Spleen (tissue), 11 donors: ENCODE results near the gene PDE4D. TPM values are rescaled to one million over a fixed set of nuclear protein-coding genes. Genes with fewer than 3 reads are reported as not detected.

Experiments used
- DNase-seq: peaks from one replicate; pipeline ENCODE4 v3.0.0-alpha.2; 2020
- H3K27ac ChIP-seq, 8 donors: fragments of 200-600 bp; sonication (generic) in 7 of 8; 1 replicate in 4 of 8; 2 replicates in 4 of 8; pipeline versions ENCODE4 v1.5.0 to v1.8.0; 2016 to 2021; ENCODE audit warnings: inconsistent platforms in 4 of 8, mild to moderate bottlenecking in 4 of 8, moderate library complexity in 1 of 8
- H3K27me3 ChIP-seq, 7 donors: fragments of 200-600 bp; sonication (generic) in 6 of 7; replicated peaks in 1 of 7; 1 replicate in 4 of 7; 2 replicates in 3 of 7; pipeline versions ENCODE4 v1.5.0 to v1.8.0; 2016 to 2021; ENCODE audit warnings: inconsistent platforms in 3 of 7, mild to moderate bottlenecking in 1 of 7
- H3K36me3 ChIP-seq, 6 donors: fragments of 200-600 bp; sonication (generic) in 5 of 6; 1 replicate in 4 of 6; 2 replicates in 2 of 6; pipeline versions ENCODE4 v1.5.0 to v1.8.0; 2016 to 2021; ENCODE audit warnings: inconsistent platforms in 2 of 6
- H3K4me1 ChIP-seq, 6 donors: fragments of 200-600 bp; sonication (generic) in 5 of 6; 1 replicate in 3 of 6; 2 replicates in 3 of 6; pipeline versions ENCODE4 v1.5.0 to v1.8.0; 2016 to 2021; ENCODE audit warnings: inconsistent platforms in 3 of 6
- H3K4me3 ChIP-seq, 8 donors: fragments of 200-600 bp; sonication (generic) in 7 of 8; 1 replicate in 4 of 8; 2 replicates in 4 of 8; pipeline versions ENCODE4 v1.5.0 to v1.8.0; 2016 to 2021; ENCODE audit warnings: inconsistent platforms in 4 of 8, mild to moderate bottlenecking in 4 of 8, moderate library complexity in 2 of 8
- H3K9me3 ChIP-seq, 8 donors: fragments of 200-600 bp; sonication (generic) in 7 of 8; 1 replicate in 4 of 8; 2 replicates in 4 of 8; pipeline versions ENCODE4 v1.5.0 to v1.8.0; 2016 to 2021; ENCODE audit warnings: inconsistent platforms in 4 of 8
- CTCF ChIP-seq, 11 experiments: fragments of 200-600 bp in 7 of 11; fragments of 450-650 bp in 4 of 11; sonication (generic) in 4 of 11; IDR thresholded peaks in 8 of 11; conservative IDR thresholded peaks in 3 of 11; 1 replicate in 7 of 11; 2 replicates in 4 of 11; pipeline versions ENCODE4 v1.4.0 to v1.8.0; 2016 to 2021; ENCODE audit warnings: antibody characterized with exemption in 11 of 11, inconsistent platforms in 4 of 11, mild to moderate bottlenecking in 1 of 11
- POLR2A ChIP-seq, 3 donors: fragments of 450-650 bp; IDR thresholded peaks; one replicate each; pipeline ENCODE4 v1.5.1; 2017; ENCODE audit warnings: antibody characterized with exemption in 3 of 3, mild to moderate bottlenecking in 1 of 3
- POLR2AphosphoS5 ChIP-seq, 3 donors: sonication (generic); formaldehyde crosslinking; IDR thresholded peaks; one replicate each; pipeline ENCODE4 v1.5.1; 2017; ENCODE audit warnings: antibody characterized with exemption in 3 of 3
- WGBS, 5 donors: extraction: QIAGEN DNeasy Blood & Tissue Kit in 3 of 5; methylation state at CpG; one replicate each; pipeline versions ENCODE4 v1.1.5 to v1.1.7; 2013 to 2018; 5-methylcytosine and 5-hydroxymethylcytosine counted together
- intact Hi-C: fragments of 100-400 bp; cut with DNase I; formaldehyde crosslinking; loops from one replicate; pipeline ENCODE4 v1.15.0; 2023; ENCODE audit warnings: low total_unique reads
- polyA plus RNA-seq, 3 donors: library from polyadenylated mRNA; stranded (reverse); fragments of 200-250 nt; gene quantifications; one replicate each; pipeline ENCODE4 v1.2.1, GENCODE V29; 2013
- total RNA-seq, 7 donors: library from RNA; depleted of rRNA in 3 of 7; stranded (reverse); fragments of >200 nt in 3 of 7; fragmentation: NEBNext Ultra II Directional in 4 of 7; extraction: Animal tissue kit (Norgen Biotek cat#: 25700) in 4 of 7; gene quantifications; one replicate each; pipeline versions ENCODE4 v1.1.0 to v1.2.1, GENCODE V29; 2016 to 2021
- donor health status: healthy with polysubstance abuse.
- donor health status: DM: no; HTN: no; CAD: no; lungs with moderate emphysema.
- donor health status: DM: no; HTN: no; CAD: no.
- donor health status: Bipolar disorder and iron deficiency.
- donor health status: healthy.
- donor health status: DM: no; HTN: no; CAD: no.
- donor health status: DM: yes; HTN: yes; CAD: no.

The PDE4D gene
- total and polyA plus RNA-seq, 10 donors: 0.88 to 51.8 (median 18.2) TPM

- intact Hi-C loops: no loop called here
- Histone ChIP-seq H3K9me3 (peaks cover 0 to 19% (median 13%) of the 10 kb centered on the region in 8 donors), H3K4me3 (no peak overlapping the region), H3K36me3 (no peaks in the 10 kb centered on the region), H3K27me3 (no peaks in the 10 kb centered on the region), H3K27ac (no peak overlapping the region), H3K4me1 (no peaks in the 10 kb centered on the region)
- no peak for DNase-seq
- 86 to 93% (median 88%) methylated on average over 4 of the region's 4 CpGs for WGBS, 5 donors
- TF ChIP-seq POLR2AphosphoS5 (IDR thresholded peaks at IDR 0.05): no peak
- TF ChIP-seq POLR2A (IDR thresholded peaks at IDR 0.05): no peak
- no peak for TF ChIP-seq CTCF (IDR thresholded peaks at IDR 0.05 in 8 of 11, conservative IDR thresholded peaks at IDR 0.05 in 3 of 11)
Observed at GRCh38 chr5:59629561-59629960, 264.0 kb downstream of the PDE4D start.

DNA sequence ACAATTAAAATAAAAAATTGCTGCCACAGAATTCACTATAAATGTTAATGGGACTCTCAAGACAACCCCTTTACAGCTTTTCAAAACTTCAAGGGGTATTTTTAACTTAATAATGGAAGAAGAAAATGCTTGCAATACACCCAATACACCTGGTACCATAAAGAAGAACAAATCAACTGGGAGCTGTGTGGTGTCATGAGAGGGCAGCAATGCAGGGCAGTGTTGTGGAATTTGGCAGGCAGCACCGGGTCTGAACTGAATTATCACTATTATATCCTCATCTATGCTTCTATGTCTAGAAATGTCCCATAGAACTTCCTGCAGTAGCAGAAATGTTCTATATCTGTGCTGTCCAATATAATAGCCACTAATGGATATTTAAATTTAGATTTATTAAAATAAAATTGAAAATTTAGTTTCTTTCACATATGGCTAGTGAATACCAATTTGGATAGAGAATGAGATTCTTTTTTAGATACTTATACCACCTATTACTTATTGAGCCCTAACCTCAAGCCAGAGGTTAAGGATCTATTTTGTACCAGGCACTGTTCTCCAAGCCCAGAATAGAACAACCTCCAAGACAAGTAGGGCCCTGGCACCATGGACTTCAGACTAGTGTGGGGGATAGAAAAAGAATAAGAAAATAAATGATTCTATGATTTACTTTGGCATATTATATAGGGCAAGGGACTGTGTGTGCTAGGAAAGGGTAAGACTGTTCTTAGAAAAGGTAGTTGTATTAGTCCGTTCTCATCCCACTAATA is 265.3 kb downstream of the PDE4D start:
- H3K36me3 ChIP-seq: no peaks in the 10 kb centered on the region
- intact Hi-C loops: no loop called here
- H3K4me3 ChIP-seq: no peak overlapping the region
- H3K9me3 ChIP-seq: peaks cover 0 to 17% (median 12%) of the 10 kb centered on the region in 8 donors
- 78 to 93% (median 91%) methylated on average over 2 of the region's 2 CpGs for WGBS, 5 donors
- no peaks in the 10 kb centered on the region for H3K27me3 ChIP-seq
- DNase-seq: no peak
- no peaks in the 10 kb centered on the region for H3K4me1 ChIP-seq
- no peak overlapping the region for H3K27ac ChIP-seq
- no peak for TF ChIP-seq POLR2A (IDR thresholded peaks at IDR 0.05)
- TF ChIP-seq POLR2AphosphoS5 (IDR thresholded peaks at IDR 0.05): no peak
- no peak for TF ChIP-seq CTCF (IDR thresholded peaks at IDR 0.05 in 8 of 11, conservative IDR thresholded peaks at IDR 0.05 in 3 of 11)

DNA sequence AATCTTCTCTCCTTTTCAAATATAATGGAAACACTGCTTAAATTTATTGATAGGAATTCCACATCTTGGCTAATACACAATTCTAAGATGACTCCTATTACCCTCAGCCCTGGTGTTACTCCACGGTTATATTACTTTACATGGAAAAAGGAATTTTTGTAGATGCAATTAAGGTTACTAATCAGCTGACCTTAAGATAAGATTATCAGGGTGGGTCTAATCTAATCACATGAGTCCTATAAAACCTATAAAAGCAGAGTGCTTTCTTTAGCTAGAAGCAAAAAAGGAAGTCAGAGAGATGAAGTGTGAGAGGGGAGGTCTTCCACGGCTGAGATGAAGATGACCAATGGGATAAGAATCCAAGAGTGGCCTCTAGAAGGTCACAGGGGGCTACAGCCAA is 268.6 kb downstream of the PDE4D start:
- no peaks in the 10 kb centered on the region for H3K27me3 ChIP-seq
- H3K4me3 ChIP-seq: no peak overlapping the region
- H3K9me3 ChIP-seq: peaks cover 0 to 17% (median 12%) of the 10 kb centered on the region in 8 donors
- no peak overlapping the region for H3K27ac ChIP-seq
- WGBS, 5 donors: 73 to 88% (median 80%) methylated on average over 2 of the region's 2 CpGs
- no peak for DNase-seq
- TF ChIP-seq POLR2A (IDR thresholded peaks at IDR 0.05) (no peak), CTCF (IDR thresholded peaks at IDR 0.05 in 8 of 11, conservative IDR thresholded peaks at IDR 0.05 in 3 of 11) (no peak), POLR2AphosphoS5 (IDR thresholded peaks at IDR 0.05) (no peak)
- intact Hi-C loops: no loop called here
- no peaks in the 10 kb centered on the region for H3K36me3 ChIP-seq
- peaks cover 0 to 14% (median 3%) of the 10 kb centered on the region in 6 donors for H3K4me1 ChIP-seq

DNA sequence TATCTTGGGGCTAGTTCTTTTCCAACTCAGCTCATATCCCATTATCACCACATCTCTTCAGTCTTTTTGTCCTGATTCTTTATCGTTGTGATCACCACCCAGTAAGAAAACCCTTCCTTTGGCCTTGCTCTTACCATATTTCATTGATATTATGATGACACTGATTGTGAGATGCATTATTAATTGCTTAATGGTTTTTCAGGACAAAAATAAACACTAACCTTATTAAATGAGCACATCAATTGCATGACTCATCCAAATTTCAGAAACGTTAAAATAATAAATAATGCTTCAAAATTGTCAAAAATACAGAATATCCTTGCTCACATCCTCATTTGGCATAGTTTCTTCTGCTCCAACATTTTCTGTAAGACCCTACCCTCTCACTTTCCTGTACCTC is 270.7 kb downstream of the PDE4D start:
- no peak overlapping the region for H3K4me3 ChIP-seq
- DNase-seq: no peak
- H3K4me1 ChIP-seq: peaks cover 0 to 15% (median 3%) of the 10 kb centered on the region in 6 donors
- no peaks in the 10 kb centered on the region for H3K9me3 ChIP-seq
- TF ChIP-seq POLR2AphosphoS5 (IDR thresholded peaks at IDR 0.05): no peak
- TF ChIP-seq CTCF (IDR thresholded peaks at IDR 0.05 in 8 of 11, conservative IDR thresholded peaks at IDR 0.05 in 3 of 11): no peak
- TF ChIP-seq POLR2A (IDR thresholded peaks at IDR 0.05): no peak
- H3K36me3 ChIP-seq: no peaks in the 10 kb centered on the region
- 66 to 80% (median 75%) methylated on average over 2 of the region's 2 CpGs for WGBS, 5 donors
- intact Hi-C loops: no loop called here
- no peak overlapping the region for H3K27ac ChIP-seq
- no peaks in the 10 kb centered on the region for H3K27me3 ChIP-seq
